Stomach smooth muscle (tissue), 2 donors: Measurements from ENCODE around the gene CYFIP1.

Experiments
- H3K27ac ChIP-seq: one replicate; pipeline ENCODE4 v1.7.0; 2013; ENCODE audit warnings: mild to moderate bottlenecking, low read length, inconsistent platforms
- H3K27me3 ChIP-seq, 2 donors: one replicate each; pipeline ENCODE4 v1.7.0; 2013; ENCODE audit warnings: low read length in 2 of 2; ENCODE audit not compliant: insufficient read depth in 2 of 2, control insufficient read depth in 1 of 2
- H3K36me3 ChIP-seq, 2 donors: one replicate each; pipeline ENCODE4 v1.7.0; 2013; ENCODE audit warnings: low read length in 2 of 2; ENCODE audit not compliant: control insufficient read depth in 2 of 2, insufficient read depth in 2 of 2
- H3K4me1 ChIP-seq: one replicate; pipeline ENCODE4 v1.7.0; 2013; ENCODE audit warnings: low read length; ENCODE audit not compliant: control insufficient read depth, insufficient read depth
- H3K4me3 ChIP-seq, 2 donors: one replicate each; pipeline ENCODE4 v1.7.0; 2013; ENCODE audit warnings: low read length in 2 of 2
- H3K9ac ChIP-seq, 2 donors: one replicate each; pipeline ENCODE4 v1.7.0; 2013; ENCODE audit warnings: low read length in 2 of 2, mild to moderate bottlenecking in 1 of 2
- H3K9me3 ChIP-seq, 2 donors: one replicate each; pipeline ENCODE4 v1.7.0; 2013; ENCODE audit warnings: low read length in 2 of 2; ENCODE audit not compliant: control insufficient read depth in 2 of 2
- donor health status: healthy.
- donor health status: Pancreatic carcinoma.

Gene CYFIP1

DNA sequence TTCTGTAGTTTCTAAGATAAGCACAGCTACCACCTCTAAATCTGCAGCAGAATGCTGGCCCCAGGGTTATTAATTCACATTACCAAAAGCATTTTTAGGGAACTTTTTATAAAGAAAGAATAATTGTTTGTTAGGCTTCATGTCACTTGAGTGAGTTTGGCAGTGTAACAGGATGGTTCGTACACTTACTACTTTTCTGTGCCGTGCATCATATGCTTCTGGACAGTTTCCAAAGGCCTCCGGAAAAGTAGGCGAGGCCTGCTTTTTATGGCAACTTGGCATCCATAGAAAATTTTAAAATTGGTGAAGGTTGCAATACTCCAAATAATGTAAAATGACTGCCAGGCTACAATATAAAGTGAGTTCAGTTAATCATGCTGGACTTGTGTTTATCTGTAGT lies 111.7 kb downstream of the CYFIP1 start:
- Histone ChIP-seq H3K9me3 (no peaks in the 10 kb centered on the region), H3K27ac (peak overlapping the region; percentile 31), H3K9ac (no peak overlapping the region), H3K4me1 (peaks cover 5% of the 10 kb centered on the region), H3K36me3 (peaks cover 44 to 54% of the 10 kb centered on the region in 2 donors), H3K27me3 (no peaks in the 10 kb centered on the region), H3K4me3 (no peak overlapping the region)

DNA sequence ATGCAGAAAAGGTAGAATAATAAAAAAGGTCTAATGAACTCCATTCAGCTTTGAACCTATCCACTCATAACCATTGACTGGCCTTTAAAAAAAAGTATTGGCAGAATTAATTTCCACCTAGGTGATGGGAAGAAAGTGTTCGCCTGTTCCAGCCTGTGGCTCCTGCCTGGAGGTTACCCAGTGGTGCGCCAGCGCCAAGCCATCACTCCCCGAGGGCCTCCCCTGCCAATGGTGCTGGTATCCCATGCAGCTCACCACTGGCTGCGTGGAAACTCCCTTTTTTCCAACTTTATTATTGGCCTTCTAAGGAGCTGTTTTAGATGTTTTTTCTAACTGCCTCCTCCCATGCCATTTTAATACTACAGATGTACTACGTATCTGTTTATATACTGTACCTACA lies 112.3 kb downstream of the CYFIP1 start:
- Histone ChIP-seq H3K9me3 (no peaks in the 10 kb centered on the region), H3K27ac (no peak overlapping the region), H3K36me3 (peaks cover 39 to 49% of the 10 kb centered on the region in 2 donors), H3K4me1 (peaks cover 5% of the 10 kb centered on the region), H3K9ac (no peak overlapping the region), H3K27me3 (no peaks in the 10 kb centered on the region), H3K4me3 (no peak overlapping the region)

DNA sequence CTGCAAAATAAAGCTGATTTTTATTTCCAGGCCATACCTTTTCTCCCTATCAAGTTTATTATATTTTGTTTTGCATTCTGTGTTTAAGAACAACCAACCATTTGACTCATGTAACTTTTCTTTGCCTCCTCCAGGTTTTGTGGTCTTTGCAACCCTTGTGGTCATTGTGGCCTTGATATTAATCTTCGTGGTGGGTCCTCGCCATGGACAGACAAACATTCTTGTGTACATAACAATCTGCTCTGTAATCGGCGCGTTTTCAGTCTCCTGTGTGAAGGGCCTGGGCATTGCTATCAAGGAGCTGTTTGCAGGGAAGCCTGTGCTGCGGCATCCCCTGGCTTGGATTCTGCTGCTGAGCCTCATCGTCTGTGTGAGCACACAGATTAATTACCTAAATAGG lies 114.1 kb downstream of the CYFIP1 start:
- Histone ChIP-seq H3K4me3 (no peak overlapping the region), H3K27ac (no peak overlapping the region), H3K36me3 (peaks cover 27 to 37% of the 10 kb centered on the region in 2 donors)

DNA sequence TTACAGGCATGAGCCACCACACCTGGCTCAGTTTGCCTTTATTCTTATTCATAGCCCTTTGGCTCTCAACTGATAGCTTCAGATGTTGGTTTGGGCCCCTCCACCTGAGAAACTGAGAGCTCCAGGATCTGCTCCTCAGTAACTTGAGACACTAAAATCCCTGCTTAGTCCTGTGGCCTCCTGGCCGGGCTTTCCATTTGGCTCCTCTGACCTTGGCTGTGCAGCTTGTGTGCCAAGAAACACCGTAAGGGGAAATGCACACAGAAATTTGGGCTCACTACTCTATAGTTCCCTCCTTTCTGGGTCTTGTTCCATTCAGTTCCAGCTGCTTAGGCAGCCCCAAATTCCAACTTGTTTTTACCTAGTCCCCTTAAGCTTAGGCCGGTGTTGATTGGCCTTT lies 116.8 kb downstream of the CYFIP1 start:
- Histone ChIP-seq H3K9ac (no peak overlapping the region), H3K36me3 (peaks cover 18 to 28% of the 10 kb centered on the region in 2 donors)

More for the DNA sequence above, 114.1 kb downstream of the CYFIP1 start:
- Histone ChIP-seq H3K4me1 (peaks cover 5% of the 10 kb centered on the region), H3K9ac (no peak overlapping the region), H3K27me3 (no peaks in the 10 kb centered on the region), H3K9me3 (no peaks in the 10 kb centered on the region)

DNA sequence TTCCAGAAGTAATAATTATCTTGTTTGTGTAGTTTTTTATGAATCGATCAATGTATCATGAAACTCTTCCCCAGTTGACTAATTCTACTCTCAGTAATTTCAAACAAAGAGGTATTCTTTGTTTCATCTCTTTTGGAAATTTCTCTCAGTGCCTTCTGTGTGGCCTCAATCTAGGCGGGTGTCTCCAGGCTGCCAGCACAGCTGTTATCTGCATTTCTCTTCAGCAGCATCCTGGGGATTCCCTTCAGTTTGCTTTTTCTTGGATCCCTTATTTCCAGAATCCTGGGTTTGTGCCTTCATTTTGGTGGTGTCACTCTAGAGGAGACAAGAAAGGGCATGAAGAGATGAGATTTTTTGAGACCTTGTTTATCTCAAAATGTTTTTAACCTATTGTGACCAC lies 119.0 kb downstream of the CYFIP1 start:
- peaks cover 7 to 20% of the 10 kb centered on the region in 2 donors for H3K36me3 ChIP-seq
- no peaks in the 10 kb centered on the region for H3K9me3 ChIP-seq
- H3K9ac ChIP-seq, result no peak overlapping the region
- no peak overlapping the region for H3K27ac ChIP-seq
- H3K4me3 ChIP-seq, result no peak overlapping the region
- H3K4me1 ChIP-seq, result no peaks in the 10 kb centered on the region
- no peaks in the 10 kb centered on the region for H3K27me3 ChIP-seq

More for the DNA sequence above, 116.8 kb downstream of the CYFIP1 start:
- H3K4me1 ChIP-seq, result no peaks in the 10 kb centered on the region
- H3K4me3 ChIP-seq, result no peak overlapping the region
- no peaks in the 10 kb centered on the region for H3K27me3 ChIP-seq
- H3K9me3 ChIP-seq, result no peaks in the 10 kb centered on the region
- H3K27ac ChIP-seq, result no peak overlapping the region

DNA sequence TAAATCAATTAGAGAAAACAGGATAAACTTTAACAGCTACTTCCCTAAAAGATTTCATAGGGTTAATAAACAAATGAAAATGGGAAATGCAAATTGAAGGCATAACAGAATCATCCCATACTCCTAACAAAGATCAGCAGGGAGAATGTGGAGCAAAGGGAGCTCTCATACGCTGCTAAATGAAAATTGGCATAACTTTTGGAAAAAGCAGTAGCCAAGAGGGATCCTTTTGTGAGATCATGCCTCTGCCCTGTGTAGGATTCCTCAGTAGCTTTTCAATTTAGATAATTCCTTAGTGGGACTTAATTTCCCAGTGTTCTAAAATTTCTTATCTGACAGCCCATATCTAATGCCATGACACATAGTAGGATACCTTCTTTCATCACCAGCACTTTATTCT lies 123.5 kb downstream of the CYFIP1 start:
- Histone ChIP-seq H3K36me3 (peaks cover 16 to 24% of the 10 kb centered on the region in 2 donors), H3K4me3 (no peak overlapping the region), H3K9me3 (no peaks in the 10 kb centered on the region), H3K4me1 (no peaks in the 10 kb centered on the region), H3K9ac (no peak overlapping the region), H3K27ac (no peak overlapping the region), H3K27me3 (no peaks in the 10 kb centered on the region)

DNA sequence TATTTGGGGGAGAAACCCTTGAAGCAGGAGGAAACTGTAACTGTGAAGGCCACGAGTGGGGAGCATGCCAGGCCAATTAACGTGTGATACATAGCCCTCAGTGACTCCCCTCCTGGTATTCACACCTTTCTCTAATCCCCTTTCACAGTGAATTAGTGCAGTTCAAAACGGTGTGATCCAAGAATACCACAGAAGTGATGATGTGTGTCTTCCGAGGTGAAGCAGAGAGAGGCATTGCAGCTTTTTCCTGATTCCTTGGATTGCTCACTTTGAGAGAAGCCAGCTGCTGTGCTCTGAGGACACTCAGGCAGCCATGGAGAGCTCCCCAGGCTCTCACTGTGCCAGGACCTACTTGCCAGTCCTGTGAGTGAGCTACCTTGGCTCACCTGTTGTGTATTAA lies 124.4 kb downstream of the CYFIP1 start:
- H3K27me3 ChIP-seq, result no peaks in the 10 kb centered on the region
- H3K4me1 ChIP-seq, result no peaks in the 10 kb centered on the region
- no peaks in the 10 kb centered on the region for H3K9me3 ChIP-seq
- H3K9ac ChIP-seq, result no peak overlapping the region
- H3K27ac ChIP-seq, result no peak overlapping the region
- peaks cover 13 to 22% of the 10 kb centered on the region in 2 donors for H3K36me3 ChIP-seq
- H3K4me3 ChIP-seq, result no peak overlapping the region

DNA sequence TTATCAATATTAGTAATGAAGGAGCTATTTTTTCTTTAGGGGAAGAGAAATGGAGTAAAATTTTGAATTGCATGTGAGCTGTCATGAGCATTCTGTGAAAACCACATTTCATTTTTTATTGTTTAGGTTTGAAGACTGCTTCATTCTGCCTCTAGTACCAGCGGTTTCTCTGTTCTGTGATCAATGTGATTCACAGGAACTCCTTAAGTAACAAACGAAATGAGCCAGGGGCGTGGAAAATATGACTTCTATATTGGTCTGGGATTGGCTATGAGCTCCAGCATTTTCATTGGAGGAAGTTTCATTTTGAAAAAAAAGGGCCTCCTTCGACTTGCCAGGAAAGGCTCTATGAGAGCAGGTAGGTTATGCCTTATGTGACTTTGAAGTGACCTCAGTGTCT lies 128.7 kb downstream of the CYFIP1 start:
- H3K36me3 ChIP-seq, result peaks cover 20 to 23% of the 10 kb centered on the region in 2 donors
- H3K4me1 ChIP-seq, result no peaks in the 10 kb centered on the region
- no peak overlapping the region for H3K4me3 ChIP-seq
- no peak overlapping the region for H3K27ac ChIP-seq
- H3K27me3 ChIP-seq, result no peaks in the 10 kb centered on the region
- H3K9ac ChIP-seq, result no peak overlapping the region
- no peaks in the 10 kb centered on the region for H3K9me3 ChIP-seq

DNA sequence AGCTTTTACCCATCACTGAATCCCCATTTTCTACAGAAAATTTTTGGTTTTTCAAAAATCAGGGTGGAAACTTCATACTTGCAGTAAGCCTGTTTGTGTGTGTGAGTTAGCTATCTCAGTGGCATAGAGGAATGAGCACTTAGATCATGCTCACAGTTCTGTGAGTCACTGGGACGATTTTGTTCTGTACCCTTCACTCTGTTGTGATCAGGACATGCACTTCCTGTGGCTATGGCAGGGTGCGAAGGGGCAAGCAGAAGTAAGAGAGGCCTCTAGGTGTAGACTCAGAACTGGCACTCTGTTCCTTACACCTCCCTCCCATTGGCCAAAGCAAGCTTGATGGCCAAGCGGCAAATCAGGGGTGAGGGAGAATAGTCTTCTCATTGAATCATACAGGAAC lies 130.1 kb downstream of the CYFIP1 start:
- no peaks in the 10 kb centered on the region for H3K9me3 ChIP-seq
- H3K36me3 ChIP-seq, result peaks cover 12 to 18% of the 10 kb centered on the region in 2 donors
- no peak overlapping the region for H3K4me3 ChIP-seq
- no peak overlapping the region for H3K27ac ChIP-seq
- no peaks in the 10 kb centered on the region for H3K4me1 ChIP-seq
- H3K9ac ChIP-seq, result no peak overlapping the region
- no peaks in the 10 kb centered on the region for H3K27me3 ChIP-seq

DNA sequence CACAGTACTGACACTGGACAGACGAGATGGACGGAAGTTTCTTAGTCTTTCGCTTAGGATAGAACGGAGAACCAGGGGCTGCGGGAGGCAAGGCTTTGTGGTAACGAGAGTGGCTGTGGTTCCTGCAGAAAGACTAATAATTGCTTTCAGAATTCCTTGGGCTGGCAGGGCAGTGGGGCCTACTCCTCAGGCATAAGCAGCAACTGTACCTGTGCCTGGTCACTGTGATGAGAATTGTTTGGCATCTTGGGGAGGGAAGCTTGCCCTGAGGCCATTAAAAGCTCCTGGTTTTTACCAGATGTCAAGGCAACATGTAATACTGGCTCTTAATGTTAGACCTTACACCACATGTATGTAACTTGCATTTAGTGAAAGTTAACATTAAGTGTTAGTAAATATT lies 134.1 kb downstream of the CYFIP1 start:
- H3K27ac ChIP-seq, result no peak overlapping the region
- no peak overlapping the region for H3K4me3 ChIP-seq
- no peaks in the 10 kb centered on the region for H3K4me1 ChIP-seq
- no peaks in the 10 kb centered on the region for H3K27me3 ChIP-seq
- H3K9me3 ChIP-seq, result no peaks in the 10 kb centered on the region
- no peak overlapping the region for H3K9ac ChIP-seq
- H3K36me3 ChIP-seq, result peaks cover 5 to 10% of the 10 kb centered on the region in 2 donors

DNA sequence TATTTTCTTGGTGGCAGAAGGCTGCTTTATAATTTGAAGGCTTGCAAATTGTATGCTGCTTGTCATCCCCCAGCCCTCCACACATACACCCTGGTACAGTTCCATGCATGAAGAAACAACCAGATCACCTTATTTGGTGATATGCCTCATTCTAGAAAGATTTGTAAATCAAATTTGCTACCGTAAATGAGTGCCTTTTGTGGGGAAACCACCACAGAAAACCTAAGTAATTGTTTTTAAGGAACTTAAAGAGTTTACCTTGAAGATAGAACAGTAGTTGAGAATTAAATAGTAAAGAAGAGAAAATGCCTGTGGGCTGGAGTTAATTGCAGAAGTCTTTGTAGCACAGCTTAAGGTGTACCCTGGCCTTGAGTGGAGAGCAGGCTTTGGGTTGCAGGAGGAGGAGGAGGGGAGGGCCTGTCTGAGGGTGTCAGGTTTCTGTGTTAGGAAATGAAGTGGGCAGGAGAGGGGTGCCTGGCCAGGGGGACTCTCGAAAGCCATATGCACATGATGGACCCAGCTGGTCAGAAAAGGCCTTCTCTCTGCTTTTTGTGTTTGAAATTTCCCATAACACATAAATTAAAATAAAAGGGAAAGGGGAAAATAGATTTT lies 134.8 kb downstream of the CYFIP1 start:
- peaks cover 3% of the 10 kb centered on the region for H3K4me1 ChIP-seq
- peaks cover 3 to 10% of the 10 kb centered on the region in 2 donors for H3K36me3 ChIP-seq
- no peak overlapping the region for H3K27ac ChIP-seq
- H3K4me3 ChIP-seq, result no peak overlapping the region
- H3K9me3 ChIP-seq, result no peaks in the 10 kb centered on the region
- no peaks in the 10 kb centered on the region for H3K27me3 ChIP-seq
- no peak overlapping the region for H3K9ac ChIP-seq
